ENCODE measurements around the gene CLP1. TPM values are rescaled to one million over a fixed set of nuclear protein-coding genes. Genes with fewer than 3 reads are reported as not detected.

CLP1 gene
- total and polyA plus RNA-seq, 10 of the 15 experiments (the other 5 are each of a cell fraction or from before 2014, with no cell fraction given), result 19.9 to 45.7 (median 27.8) TPM

DNA sequence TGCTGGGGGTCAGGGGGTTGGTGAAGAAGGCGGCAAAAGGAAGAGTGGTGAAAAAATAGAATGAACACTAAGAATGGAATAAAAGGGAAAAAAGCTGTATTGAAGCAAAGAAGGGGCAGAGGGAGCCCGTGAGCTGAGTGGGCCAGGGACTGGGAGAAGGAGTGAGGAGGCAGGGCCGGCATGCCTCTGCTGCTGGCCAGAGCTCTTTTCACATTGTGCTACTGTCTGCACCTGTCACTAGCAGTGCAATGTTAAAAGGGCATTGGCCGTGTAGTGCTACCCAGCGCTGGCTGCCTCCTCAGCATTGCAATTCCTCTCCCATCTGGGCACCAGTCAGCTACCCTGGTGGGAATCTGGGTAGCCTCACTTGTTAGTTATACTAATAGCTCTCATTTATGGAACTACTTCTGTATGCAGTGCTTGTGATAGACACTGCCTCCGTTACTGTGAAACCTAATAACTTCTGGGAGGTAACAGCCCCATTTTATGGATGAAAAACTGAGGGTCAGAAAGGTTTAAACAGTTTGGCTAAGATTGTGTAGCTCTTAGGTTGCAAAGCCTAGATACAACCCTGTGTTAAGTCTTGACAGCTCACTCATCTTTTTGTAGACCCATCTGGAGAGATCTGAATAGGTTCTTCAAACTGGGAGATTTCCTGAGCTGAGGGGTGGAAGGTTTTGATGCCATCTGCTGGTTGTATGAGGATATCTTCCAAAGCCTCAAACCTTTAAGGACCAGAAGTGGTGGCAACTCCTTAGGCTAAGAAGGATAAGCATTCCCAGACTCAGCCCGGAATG, 16.4 kb upstream of the CLP1 start:
- RAD21 ChIA-PET (ENCODE audit: unreplicated experiment), result interaction anchor here (0.6 to 5.2 kb wide), 17 partner anchors 16 to 296 kb away, joined by 3 to 83 read pairs (median 4); partner anchors contain the start of genes SELENOH, SLC43A1 and UBE2L6
- Histone ChIP-seq H3K79me2 (ENCODE audit: control insufficient read depth, insufficient read depth, low read length) (no peaks in the 10 kb centered on the region), H3K4me3 (no peak overlapping the region), H3K36me3 (ENCODE audit: control insufficient read depth in 2 of 2, insufficient read depth in 2 of 2, low read length in 1 of 2) (no peaks in the 10 kb centered on the region), H3K9ac (ENCODE audit: control insufficient read depth, insufficient read depth, low read length) (no peak overlapping the region), H3K27me3 (replicated peaks in 1 of 2; ENCODE audit: control insufficient read depth in 2 of 2, insufficient read depth in 2 of 2, low read length in 1 of 2) (no peaks in the 10 kb centered on the region; a peak in 2 of 4 replicates), H3K27ac (ENCODE audit: control insufficient read depth, insufficient read depth) (no peak overlapping the region), H4K20me1 (ENCODE audit: control insufficient read depth, insufficient read depth) (no peaks in the 10 kb centered on the region), H3K4me1 (ENCODE audit: control insufficient read depth, insufficient read depth, low read length) (peaks cover 9% of the 10 kb centered on the region; the same call in 1 of the 2 replicates), H3K4me2 (ENCODE audit: control insufficient read depth, insufficient read depth) (no peak overlapping the region), H3K9me3 (replicated peaks; ENCODE audit: control insufficient read depth, insufficient read depth, low read length) (no peaks in the 10 kb centered on the region), H2AFZ (ENCODE audit: control insufficient read depth, low read depth, low read length) (no peak overlapping the region)
- POLR2A ChIA-PET, result interaction anchor here (1.4 kb wide), 2 partner anchors 71 to 73 kb away, joined by 6 to 7 read pairs; no protein-coding TSS in a partner anchor
- no peak for FAIRE-seq
- CTCF ChIA-PET, result interaction anchor here (0.6 to 13.9 kb wide), 44 partner anchors 9 to 882 kb away, joined by 3 to 319 read pairs (median 5); partner anchors contain the start of genes RTN4RL2, TIMM10 and UBE2L6
- intact Hi-C loops (cut with micrococcal nuclease; ENCODE audit: unreplicated experiment) (loop anchor here (1.0 kb wide), 2 partner anchors 73 to 296 kb away; no protein-coding TSS in a partner anchor), in situ Hi-C loops (cut with MboI) (loop anchor here (5.0 kb wide), 3 partner anchors 74 to 294 kb away; partner anchors contain the start of gene UBE2L6)
- WGBS (ENCODE audit: insufficient coverage, insufficient replicate concordance, low lambda C conversion rate, missing lambda C conversion rate), result 38% methylated on average over 7 of the region's 7 CpGs
- DNase-seq (ENCODE audit: low read depth, low spot score), result no peak
- SMC1A ChIA-PET (ENCODE audit: uncharacterized antibody, unreplicated experiment), result interaction anchor here (0.5 to 5.8 kb wide), 23 partner anchors 10 to 873 kb away, joined by 3 to 45 read pairs (median 5); partner anchors contain the start of genes SELENOH and UBE2L6
- BruUV-seq (replicated peaks), result no TSS peak
- ATAC-seq, result peak; percentile 48
- TF ChIP-seq HDAC2 (IDR thresholded peaks at IDR 0.05) (no peak), IRF3 (IDR thresholded peaks at IDR 0.05) (no peak), POLR2AphosphoS5 (IDR thresholded peaks at IDR 0.05; ENCODE audit: low read length) (no peak), SMAD5 (IDR thresholded peaks at IDR 0.05; ENCODE audit: low read depth) (no peak), RAD21 (IDR thresholded peaks at IDR 0.05; ENCODE audit: insufficient read depth, low read depth, low read length) (peak; percentile 66), SMAD1 (IDR thresholded peaks at IDR 0.05; ENCODE audit: low read depth, partially characterized antibody) (no peak), SIN3A (IDR thresholded peaks at IDR 0.05; ENCODE audit: low read depth, low read length) (no peak), YBX1 (IDR thresholded peaks at IDR 0.05) (no peak), BACH1 (IDR thresholded peaks at IDR 0.05; ENCODE audit: borderline replicate concordance) (no peak), NR2C2 (IDR thresholded peaks at IDR 0.05; ENCODE audit: borderline replicate concordance, control insufficient read depth, insufficient read length, low read depth) (no peak), NR2F1 (conservative IDR thresholded peaks at IDR 0.05) (no peak), MEF2B (IDR thresholded peaks at IDR 0.05; ENCODE audit: partially characterized antibody, poor library complexity, severe bottlenecking) (no peak)
- TF ChIP-seq, protein P1, sequence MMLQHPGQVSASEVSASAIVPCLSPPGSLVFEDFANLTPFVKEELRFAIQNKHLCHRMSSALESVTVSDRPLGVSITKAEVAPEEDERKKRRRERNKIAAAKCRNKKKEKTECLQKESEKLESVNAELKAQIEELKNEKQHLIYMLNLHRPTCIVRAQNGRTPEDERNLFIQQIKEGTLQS (IDR thresholded peaks at IDR 0.05; ENCODE audit: borderline replicate concordance, extremely low read depth, low read depth, low read length), result 0 out of 2 replicates have a peak, but pooled peaks have one; percentile 10
- TF ChIP-seq, protein P2, sequence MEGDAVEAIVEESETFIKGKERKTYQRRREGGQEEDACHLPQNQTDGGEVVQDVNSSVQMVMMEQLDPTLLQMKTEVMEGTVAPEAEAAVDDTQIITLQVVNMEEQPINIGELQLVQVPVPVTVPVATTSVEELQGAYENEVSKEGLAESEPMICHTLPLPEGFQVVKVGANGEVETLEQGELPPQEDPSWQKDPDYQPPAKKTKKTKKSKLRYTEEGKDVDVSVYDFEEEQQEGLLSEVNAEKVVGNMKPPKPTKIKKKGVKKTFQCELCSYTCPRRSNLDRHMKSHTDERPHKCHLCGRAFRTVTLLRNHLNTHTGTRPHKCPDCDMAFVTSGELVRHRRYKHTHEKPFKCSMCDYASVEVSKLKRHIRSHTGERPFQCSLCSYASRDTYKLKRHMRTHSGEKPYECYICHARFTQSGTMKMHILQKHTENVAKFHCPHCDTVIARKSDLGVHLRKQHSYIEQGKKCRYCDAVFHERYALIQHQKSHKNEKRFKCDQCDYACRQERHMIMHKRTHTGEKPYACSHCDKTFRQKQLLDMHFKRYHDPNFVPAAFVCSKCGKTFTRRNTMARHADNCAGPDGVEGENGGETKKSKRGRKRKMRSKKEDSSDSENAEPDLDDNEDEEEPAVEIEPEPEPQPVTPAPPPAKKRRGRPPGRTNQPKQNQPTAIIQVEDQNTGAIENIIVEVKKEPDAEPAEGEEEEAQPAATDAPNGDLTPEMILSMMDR (IDR thresholded peaks at IDR 0.05 in 2 of 3, conservative IDR thresholded peaks at IDR 0.05 in 1 of 3; ENCODE audit: control insufficient read depth in 2 of 3, extremely low read depth in 1 of 3, insufficient read depth in 1 of 3, low read depth in 3 of 3, low read length in 3 of 3), result peak; percentile 54 to 72 (median 57); a peak in 5 of 6 replicates
- TF ChIP-seq, protein P3, sequence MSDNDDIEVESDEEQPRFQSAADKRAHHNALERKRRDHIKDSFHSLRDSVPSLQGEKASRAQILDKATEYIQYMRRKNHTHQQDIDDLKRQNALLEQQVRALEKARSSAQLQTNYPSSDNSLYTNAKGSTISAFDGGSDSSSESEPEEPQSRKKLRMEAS (IDR thresholded peaks at IDR 0.05; ENCODE audit: low read depth, low read length), result no peak
